ENCODE data around the gene HOXA4. TPM values are rescaled to one million over a fixed set of nuclear protein-coding genes. Genes with fewer than 3 reads are reported as not detected.

Gene HOXA4
- total and polyA plus RNA-seq, 10 of the 15 experiments (the other 5 are each of a cell fraction or from before 2014, with no cell fraction given), result 0.07 TPM; not detected in 9

GRCh38 chr7:27160145-27160545, 29.6 kb upstream of the HOXA4 start:
- no peak for DNase-seq (ENCODE audit: low read depth, low spot score)
- no peak for TF ChIP-seq E2F4 (IDR thresholded peaks at IDR 0.05; ENCODE audit: low read depth, low read length)
- TF ChIP-seq FOS (IDR thresholded peaks at IDR 0.05; ENCODE audit: borderline replicate concordance, extremely low read depth, insufficient read length), result no peak
- TF ChIP-seq CTCF (IDR thresholded peaks at IDR 0.05 in 2 of 3, conservative IDR thresholded peaks at IDR 0.05 in 1 of 3; ENCODE audit: control insufficient read depth in 2 of 3, extremely low read depth in 1 of 3, insufficient read depth in 1 of 3, low read depth in 3 of 3, low read length in 3 of 3), result no peak
- no peak for TF ChIP-seq BACH1 (IDR thresholded peaks at IDR 0.05; ENCODE audit: borderline replicate concordance)
- TF ChIP-seq PKNOX1 (IDR thresholded peaks at IDR 0.05), result no peak
- no peak for TF ChIP-seq RELA (IDR thresholded peaks at IDR 0.05; ENCODE audit: borderline replicate concordance, partially characterized antibody)
- no peak for TF ChIP-seq SPI1 (IDR thresholded peaks at IDR 0.05; ENCODE audit: borderline replicate concordance, insufficient read depth, low read depth, low read length)
- TF ChIP-seq RELB (IDR thresholded peaks at IDR 0.05; ENCODE audit: low read depth), result no peak
- no peak for TF ChIP-seq IRF3 (IDR thresholded peaks at IDR 0.05)
- no peak for TF ChIP-seq POU2F2 (IDR thresholded peaks at IDR 0.05; ENCODE audit: borderline replicate concordance, low read depth, low read length)
- no peak for TF ChIP-seq ZBTB11 (CRISPR knock-in tag; IDR thresholded peaks at IDR 0.05)

More at GRCh38 chr7:27160145-27160545, 29.6 kb upstream of the HOXA4 start:
- ChIA-PET SMC1A (ENCODE audit: uncharacterized antibody, unreplicated experiment) (interaction anchor here (1.0 to 2.2 kb wide), 8 partner anchors 10 to 1077 kb away, joined by 3 to 15 read pairs (median 6); no protein-coding TSS in a partner anchor), CTCF (interaction anchor here (0.8 to 4.6 kb wide), 23 partner anchors 10 to 1267 kb away, joined by 3 to 100 read pairs (median 7); partner anchors contain the start of gene HOXA3), RAD21 (ENCODE audit: unreplicated experiment) (interaction anchor here (1.1 to 3.8 kb wide), 11 partner anchors 64 to 1267 kb away, joined by 4 to 46 read pairs (median 5); partner anchors contain the start of gene HOXA1), POLR2A (interaction anchor here (0.7 kb wide), 1 partner anchor 293 kb away, joined by 3 read pairs; no protein-coding TSS in a partner anchor)
- no peaks in the 10 kb centered on the region for H4K20me1 ChIP-seq (ENCODE audit: control insufficient read depth, insufficient read depth)
- no TSS peak for BruUV-seq (replicated peaks)
- in situ Hi-C loops (cut with MboI), result loop anchor here (25.0 kb wide), 1 partner anchor 1073 kb away; no protein-coding TSS in a partner anchor
- intact Hi-C loops (cut with micrococcal nuclease; ENCODE audit: unreplicated experiment), result loop anchor here (2.0 to 5.0 kb wide), 4 partner anchors 303 to 1268 kb away; no protein-coding TSS in a partner anchor
- peak overlapping the region; percentile 30; the same call in 1 of the 2 replicates for H3K9ac ChIP-seq (ENCODE audit: control insufficient read depth, insufficient read depth, low read length)
- 3% methylated on average over 22 of the region's 23 CpGs for WGBS (ENCODE audit: insufficient coverage, insufficient replicate concordance, low lambda C conversion rate, missing lambda C conversion rate)
- H2AFZ ChIP-seq (ENCODE audit: control insufficient read depth, low read depth, low read length), result peak overlapping the region; percentile 91
- H3K4me3 ChIP-seq, result peak overlapping the region; percentile 72
- FAIRE-seq (no peak), ATAC-seq (peak; percentile 49)
- H3K27me3 ChIP-seq (replicated peaks in 1 of 2; ENCODE audit: control insufficient read depth in 2 of 2, insufficient read depth in 2 of 2, low read length in 1 of 2), result peaks cover 21 to 40% of the 10 kb centered on the region in 2 experiments
- no peak overlapping the region for H3K27ac ChIP-seq (ENCODE audit: control insufficient read depth, insufficient read depth)
- no peaks in the 10 kb centered on the region for H3K36me3 ChIP-seq (ENCODE audit: control insufficient read depth in 2 of 2, insufficient read depth in 2 of 2, low read length in 1 of 2)
- no peaks in the 10 kb centered on the region for H3K4me1 ChIP-seq (ENCODE audit: control insufficient read depth, insufficient read depth, low read length)
- peaks cover under 1% of the 10 kb centered on the region; the same call in 1 of the 3 replicates for H3K9me3 ChIP-seq (replicated peaks; ENCODE audit: control insufficient read depth, insufficient read depth, low read length)
- no peaks in the 10 kb centered on the region for H3K79me2 ChIP-seq (ENCODE audit: control insufficient read depth, insufficient read depth, low read length)
- H3K4me2 ChIP-seq (ENCODE audit: control insufficient read depth, insufficient read depth), result peak overlapping the region; percentile 90
